DMS 273 treated with DMSO at 0.1 percent for 48 hours (cell line): ENCODE results near the gene FAM227B.
"Not testable (repeated sequence)": the region's sequence is repeated elsewhere in the genome, so short reads cannot be mapped to it uniquely, and the experiment has no call there.

Experiments used
- DNase-seq: peaks from one replicate; lab custom pipeline; 2025; lab: John Stamatoyannopoulos, UW

The FAM227B gene, protein sequence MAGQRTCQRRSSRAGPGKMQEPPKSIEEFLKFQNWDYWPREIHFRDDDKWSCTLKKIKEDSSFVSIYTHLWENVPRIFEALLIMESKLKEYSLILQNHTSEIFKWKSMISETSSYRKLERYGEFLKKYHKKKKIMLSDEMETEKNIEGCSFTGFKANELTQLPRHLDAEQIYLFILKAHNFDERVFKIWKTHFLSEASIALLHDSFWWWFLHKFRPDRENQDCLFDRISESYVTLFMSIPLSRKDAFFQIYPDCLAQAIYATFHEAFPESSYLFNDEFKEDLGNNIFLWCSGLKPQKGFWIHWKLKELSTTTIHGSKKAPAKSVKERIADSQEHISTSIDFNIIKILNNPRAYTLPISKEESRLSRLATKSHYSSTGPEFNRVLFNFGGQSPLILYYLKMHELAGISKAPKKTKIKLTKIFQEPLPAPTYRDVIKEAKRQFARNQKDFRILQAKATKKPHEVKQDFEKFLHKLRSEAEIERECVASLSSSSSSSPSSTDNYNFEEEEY

DNA sequence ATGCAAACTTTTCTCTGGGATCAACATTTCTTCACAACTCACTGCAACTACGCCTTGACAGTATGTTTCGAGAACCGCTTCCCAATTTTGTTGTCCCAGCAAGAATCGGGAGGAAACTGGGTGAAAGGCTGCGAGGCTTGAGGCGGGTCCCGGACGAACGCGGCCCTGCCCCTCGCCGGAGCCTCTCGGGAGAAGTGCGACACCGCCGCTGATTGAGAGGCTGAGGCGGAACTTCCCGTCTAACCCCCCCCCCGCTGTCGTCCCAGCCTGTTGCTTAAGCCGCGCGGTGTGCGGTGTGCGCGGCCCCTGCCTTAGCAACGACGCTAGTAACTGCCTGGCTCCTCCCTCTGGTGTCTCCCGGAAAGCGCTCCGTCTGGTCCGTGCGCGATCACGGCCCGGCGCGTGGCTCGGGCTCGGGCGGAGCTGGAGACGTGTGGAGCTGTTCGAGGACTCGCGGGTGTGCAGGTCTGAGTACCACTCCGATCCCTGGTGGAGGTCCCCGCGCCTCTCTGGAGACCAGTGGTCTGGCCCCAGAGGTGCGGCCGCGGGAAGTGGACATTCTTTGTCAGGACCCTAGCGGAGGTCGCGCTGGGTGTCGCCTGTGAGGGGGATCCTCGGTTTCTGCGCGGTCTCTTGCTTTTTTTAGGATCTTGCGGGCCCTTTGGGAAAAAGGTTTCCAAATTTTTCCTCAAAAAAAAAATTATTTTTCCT lies at the start of gene FAM227B, which contains the start of gene DTWD1:
FAM227B (minus strand) TSS at position 161 of the 711 bp plus-strand sequence. CDS start 5,647 bp downstream, outside the sequence.
DTWD1 (plus strand) TSS at position 391 of the 711 bp plus-strand sequence. CDS start 4,120 bp downstream, outside the sequence.
- peak; percentile 80 for DNase-seq

DNA sequence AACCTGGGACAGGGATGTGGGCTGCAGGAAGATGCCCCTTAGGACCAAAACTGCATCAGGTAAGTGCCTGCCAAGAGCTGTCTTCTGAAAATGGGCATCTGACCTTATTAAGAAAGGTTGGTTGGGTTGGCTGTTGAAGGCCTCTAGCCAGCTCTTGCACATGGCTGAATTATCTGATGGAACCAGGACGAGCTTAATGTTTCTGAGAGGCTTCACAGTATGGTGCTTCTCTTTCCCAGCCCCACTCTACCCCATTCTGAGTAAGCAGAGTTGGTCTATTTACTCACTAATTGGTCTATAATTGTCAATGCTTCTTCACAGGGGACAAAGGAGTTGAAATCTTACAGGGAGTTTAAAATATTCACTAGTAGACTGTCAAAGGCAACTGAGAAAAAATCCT lies 48.7 kb upstream of the FAM227B start:
- DNase-seq, result no peak

DNA sequence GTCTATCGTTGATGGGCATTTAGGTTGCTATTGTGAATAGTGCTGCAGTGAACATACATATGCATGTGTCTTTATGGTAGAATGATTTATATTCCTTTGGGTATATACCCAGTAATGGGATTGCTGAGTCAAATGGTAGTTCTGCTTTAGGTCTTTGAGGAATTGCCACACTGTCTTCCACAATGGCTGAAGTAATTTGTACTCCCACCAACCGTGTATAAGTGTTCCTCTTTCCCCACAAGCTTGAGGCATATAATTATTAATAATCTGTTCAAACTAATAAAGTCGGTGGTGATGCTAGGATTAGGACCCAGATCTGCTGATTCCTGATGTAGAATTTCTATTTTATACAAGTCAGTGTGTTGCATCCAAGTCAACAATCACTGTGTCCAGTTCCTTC lies 45.9 kb upstream of the FAM227B start:
- DNase-seq, result not testable (repeated sequence)

DNA sequence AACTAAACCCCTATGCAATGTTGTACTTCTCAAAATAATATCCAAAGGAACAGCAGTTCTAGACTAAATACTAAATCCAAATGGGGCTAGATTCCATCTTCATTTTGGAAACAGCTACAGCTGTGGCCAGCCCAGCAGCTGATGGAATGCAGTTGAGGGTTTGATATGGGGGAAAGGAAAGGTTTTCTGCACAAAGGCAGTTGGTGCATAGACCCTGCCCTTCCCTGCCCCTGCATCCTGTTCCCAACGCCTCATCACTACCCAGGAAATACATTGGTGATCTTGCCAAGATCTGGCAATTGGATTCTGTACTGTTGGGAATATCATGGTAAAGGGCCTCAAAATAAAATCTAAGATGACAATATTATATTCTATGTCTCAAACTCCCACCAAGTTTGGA lies 44.1 kb upstream of the FAM227B start:
- DNase-seq, result no peak

DNA sequence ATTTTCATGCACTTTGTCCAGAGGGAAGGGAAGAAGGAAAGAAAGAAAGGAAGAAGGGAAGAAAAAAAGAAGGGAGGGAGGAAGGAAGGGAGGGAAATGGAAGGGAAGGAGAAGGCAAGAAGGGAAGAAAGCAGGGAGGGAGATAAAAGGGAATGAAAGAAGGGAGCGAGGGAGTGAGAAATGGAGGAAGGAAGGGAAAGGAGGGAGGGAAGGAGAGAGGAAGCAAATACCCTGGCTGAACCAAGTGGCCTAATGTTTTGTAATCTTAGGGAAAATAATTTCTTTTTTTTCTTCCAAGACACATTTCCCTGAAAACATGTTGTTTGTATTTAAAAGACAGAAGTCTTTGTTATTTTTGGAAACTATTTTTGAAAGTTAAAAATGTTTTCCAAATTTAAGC lies 36.1 kb upstream of the FAM227B start:
- no peak for DNase-seq

DNA sequence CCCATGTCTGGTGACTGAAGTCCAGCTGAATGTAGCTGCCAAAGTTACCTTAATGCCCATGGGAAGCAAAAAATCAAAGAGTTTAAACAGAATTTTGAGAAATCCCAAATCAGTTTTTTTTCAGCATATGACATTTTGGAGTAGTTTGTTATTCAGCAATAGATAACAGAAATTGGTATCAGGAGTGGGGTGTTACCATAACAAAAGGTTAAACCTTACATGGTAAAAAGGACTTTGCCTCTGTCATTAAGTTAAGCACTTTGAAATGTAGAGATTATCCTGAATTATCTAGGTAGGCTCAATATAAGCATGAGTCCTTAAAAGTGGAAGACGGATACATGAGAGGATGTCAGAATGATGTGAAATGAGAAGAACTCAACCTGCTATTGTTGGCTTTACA lies 32.3 kb upstream of the FAM227B start:
- DNase-seq, result no peak

DNA sequence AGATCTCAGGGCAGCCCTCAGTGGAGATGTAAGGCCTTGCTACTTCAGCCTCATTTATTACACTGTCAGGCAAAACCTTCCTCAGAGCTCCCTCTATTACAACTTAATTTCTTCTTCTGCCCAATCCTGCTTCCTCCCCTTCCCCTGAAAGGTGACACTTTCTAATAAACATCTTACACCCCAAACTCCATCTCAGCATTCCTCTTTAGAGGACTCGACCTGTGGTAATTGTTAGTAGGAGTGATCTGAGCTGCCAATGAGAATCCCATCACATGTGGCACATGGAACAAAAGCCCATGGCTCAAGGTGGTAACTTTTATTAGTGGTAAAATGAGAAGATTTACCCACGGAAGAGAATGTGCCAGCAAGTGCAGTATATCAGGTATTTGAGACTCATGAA lies 30.1 kb upstream of the FAM227B start:
- no peak for DNase-seq

DNA sequence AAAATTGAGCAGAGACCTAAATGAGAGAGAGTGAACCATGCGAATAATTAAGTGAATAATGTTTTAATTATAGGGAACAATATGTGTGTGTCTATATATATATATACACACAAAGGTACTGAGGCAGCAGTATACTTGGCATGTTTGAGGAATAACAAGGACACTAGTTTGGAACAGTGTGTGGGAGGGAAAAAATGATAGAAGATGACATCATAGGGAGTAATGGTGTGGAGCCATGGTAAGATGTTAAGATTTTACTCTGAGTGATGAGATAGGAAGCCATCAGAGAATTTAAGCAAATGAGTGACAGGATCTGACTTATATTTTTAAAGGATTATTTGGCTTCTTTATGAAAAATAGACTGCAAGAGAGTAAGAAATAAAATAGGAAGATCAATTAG lies 29.4 kb upstream of the FAM227B start:
- no peak for DNase-seq

DNA sequence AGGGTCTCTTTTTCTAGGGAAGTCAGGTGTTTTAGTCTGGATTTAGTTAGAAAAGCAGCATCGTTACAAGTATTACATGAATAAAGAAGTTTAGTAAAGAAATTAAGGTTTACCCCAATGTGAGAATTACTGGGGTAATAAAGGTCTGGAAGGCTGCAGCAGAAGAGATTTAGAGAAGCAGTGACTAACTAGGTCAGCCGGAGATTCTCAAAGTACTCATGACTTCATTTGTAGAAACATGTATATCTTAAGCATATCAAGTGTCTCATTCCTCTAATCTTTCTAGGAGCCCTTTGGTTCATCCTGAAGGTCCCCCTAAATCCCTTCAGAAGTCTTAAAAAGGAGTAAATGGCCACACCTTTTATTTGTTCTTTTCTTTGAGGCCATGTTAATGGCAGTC lies 26.3 kb upstream of the FAM227B start:
- DNase-seq, result no peak

DNA sequence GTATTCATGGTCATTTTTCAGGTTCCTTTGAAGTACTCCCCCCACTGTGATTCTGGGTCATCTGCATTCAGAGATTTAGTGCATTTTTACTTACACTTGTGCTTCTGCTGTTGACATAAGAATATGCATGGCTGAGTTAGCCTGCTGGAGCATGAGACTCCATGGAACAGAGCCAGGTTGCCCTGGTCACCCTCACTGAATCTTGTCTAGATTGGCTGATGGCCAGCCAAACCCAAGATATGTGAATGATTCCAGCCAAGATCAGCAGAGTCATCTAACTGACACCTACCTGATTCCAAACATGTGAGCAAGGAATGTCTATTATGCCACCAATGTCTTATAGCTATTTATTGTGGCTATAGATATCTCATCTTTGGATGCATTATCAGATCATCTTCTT lies 25.3 kb upstream of the FAM227B start:
- DNase-seq, result peak; percentile 42

DNA sequence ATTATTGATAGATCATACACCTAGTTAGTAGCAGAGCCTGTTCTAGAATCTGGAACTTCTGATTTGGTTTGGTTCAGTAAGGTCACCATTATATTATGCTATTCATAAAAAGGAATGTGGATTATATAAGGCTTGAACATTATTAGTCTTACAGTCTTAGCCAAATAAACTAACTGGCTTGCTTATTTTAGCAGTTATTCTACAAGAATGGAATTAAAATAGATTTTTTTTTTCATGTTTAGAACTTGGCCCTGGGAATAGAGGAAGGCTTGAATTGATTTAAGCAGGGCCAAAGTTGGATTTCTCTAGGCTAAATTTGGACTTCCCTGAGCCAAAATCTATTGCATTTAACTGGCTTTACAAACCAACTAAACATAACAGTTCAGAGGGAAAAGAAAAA lies 24.7 kb upstream of the FAM227B start:
- no peak for DNase-seq

DNA sequence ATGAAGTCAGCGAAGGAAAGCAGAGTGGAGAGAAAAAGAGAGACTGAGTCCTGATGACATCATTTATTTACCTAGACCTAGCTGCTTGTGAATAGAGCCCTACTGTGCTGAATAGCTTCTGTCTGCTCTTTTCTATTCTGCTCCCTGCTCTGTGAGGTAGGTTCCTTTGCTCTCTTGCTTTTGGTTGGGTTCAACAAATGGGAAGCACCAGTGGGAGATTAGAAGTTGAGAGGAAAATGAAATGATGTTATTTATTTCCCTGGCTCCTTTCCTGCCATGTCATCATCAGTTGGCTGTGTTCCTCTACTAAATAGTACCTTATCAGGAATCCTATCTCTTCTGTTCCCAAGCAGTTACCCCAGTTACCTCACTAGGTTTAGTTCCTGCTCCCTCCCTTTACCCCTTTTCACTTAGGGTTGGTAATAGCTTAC lies 23.8 kb upstream of the FAM227B start:
- DNase-seq, result no peak

DNA sequence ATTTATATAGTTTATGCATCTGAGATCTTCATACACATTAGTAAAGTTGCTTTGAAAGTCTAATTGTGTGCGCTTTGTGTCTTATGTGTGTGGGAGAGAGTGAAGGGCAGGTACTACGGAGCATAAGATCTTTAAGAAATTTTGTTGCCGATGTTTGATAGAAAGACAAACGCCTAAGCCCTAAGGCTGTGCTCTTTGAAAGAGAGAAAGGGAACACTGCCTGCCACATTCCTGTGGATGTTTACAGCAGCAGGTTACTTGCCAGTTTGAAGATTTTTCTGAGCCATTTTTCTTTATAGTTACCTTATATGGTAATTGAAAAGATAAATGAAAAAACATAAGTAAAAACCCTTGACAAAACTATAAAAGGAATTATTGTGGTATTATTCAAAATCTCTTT lies 17.2 kb upstream of the FAM227B start:
- no peak for DNase-seq

DNA sequence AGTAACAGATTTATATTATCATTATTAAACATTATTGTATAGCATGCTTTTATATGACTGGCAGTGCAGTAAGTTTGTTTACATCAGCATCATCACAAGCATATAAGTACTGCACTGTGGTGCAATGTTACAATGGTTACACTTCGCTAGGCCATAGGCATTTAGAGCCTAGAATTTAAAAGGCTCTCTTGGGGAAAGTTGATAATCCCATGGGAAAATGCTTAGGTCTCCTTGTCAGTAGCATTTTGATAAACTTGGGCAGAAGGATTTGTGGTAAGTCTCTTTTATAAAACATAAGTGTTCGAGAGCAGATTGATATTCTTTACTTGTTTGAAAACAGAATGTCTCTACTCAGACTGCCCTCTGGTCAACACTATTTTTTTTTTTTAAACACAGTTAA lies 7.8 kb upstream of the FAM227B start:
- DNase-seq, result no peak

DNA sequence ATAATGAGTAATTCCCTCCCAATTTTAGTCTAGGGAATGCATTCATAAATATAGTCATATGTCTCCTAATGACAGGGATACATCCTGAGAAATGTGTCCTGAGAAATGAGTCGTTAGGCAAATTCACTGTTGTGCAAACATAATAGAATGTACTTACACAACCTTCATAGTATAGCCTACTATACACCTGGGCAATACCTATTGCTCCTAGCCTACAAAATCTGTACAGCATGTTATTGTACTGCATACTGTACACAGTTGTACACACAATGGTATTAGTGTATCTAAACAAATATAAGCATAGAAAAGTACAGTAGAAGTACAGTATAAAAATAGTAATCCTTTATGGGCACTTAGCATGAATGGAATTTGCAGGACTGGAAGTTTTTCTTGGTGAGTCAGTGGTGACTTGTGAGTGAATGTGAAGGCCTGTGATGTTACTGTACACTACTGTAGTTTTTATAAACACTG lies 6.8 kb upstream of the FAM227B start:
- DNase-seq, result no peak

DNA sequence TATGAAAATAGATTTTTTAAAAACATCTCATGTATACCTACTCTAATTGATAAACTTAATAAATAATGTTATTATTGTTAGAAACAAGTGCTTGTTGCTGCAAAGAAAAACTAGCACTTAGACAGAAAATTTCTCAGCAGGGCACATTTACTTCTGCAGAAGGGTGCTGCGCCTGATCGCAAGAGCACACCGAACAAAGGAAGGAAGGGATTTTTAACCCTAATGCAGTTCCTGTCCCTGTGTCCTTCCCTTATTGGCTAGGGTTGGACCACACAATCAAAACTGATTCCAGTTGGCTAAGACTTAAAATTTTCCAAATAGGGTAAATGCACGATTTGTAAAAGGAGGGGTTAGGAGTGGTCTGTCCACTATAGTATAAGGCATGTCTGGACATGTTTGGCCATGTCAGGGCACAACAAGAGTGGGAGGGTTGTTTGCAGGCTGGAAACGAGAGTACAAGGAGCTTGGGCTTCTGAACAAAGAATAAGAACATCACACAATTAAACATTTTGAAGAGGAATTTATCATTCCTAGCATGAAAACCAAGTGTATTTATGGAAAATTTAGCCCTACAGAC lies 4.9 kb upstream of the FAM227B start:
- no peak for DNase-seq

DNA sequence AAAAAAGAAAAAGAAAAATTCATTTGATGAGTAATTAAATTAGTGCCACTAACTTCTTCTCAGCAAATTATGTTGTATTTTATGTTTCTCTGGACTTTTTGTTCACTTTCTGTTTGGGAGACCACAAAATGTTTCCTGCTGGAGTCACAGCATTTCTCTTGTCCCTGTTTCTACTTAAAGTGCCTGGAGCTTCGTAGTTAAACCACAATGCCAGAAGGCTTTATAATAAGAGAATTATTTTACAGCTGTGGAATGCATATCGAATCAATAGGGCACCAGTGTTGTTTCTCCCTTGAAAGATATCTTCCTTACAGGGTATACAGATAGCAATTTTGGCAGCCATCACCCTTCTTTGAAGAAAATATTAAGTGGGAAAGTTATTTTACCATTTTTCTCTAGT lies 3.4 kb upstream of the FAM227B start:
- no peak for DNase-seq

DNA sequence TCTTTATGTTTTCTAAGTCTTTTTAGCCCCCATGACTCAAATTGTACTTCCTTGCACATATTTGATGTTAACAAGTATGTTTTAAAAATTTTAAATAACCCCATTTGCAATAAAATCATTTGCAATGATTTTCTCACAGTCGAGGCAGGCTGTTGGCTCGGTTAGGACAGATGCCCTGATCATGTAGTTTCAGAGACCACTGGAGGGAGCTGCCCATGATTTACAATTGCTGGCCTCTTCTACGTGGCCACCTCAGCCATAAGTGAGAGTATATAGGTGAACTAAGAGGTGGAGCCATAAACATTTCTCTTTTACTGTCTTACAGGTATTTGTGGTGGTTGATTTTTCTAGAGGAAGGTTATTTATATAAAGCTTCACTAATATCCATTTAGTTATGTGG lies 1.9 kb upstream of the FAM227B start:
- DNase-seq, result no peak

DNA sequence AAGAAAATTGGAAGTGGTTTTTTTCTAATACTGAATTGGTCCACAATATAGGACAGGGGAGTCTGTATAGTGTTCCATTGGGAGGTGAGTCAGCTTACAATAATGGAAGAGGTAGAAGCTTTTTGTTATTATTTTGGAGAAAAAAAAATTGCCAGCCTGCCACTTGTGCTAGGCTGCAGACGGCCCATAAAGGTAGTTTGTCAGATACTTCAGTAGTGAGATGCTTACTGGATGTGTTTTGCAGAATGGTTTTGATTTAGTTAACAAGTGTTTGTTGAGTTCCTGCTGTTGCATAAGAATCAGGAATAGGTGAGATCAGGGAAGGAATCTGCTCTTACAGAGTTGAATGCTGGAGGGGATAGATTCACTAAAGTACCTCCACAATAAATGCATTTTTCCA lies 1.3 kb upstream of the FAM227B start:
- DNase-seq, result no peak

DNA sequence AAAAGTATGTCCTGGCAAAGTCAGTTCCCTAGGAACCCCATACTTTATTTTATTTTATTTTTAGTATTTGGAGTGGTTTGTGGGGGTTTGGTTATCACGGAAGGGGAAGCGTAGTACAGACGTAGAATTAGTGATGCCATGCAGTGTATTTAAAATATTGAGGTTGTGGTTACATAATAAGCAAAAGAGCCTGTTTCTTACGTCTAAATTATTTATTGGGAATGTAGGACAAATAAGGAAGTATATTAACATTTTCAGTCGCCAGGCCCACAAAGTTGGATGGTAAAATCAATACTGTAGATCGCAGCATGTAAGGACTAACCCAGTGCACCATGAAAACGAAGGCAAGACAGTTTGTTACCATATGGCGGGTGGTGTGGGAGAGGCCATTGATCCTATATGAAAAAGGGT lies 788 bp upstream of the FAM227B start:
- no peak for DNase-seq

DNA sequence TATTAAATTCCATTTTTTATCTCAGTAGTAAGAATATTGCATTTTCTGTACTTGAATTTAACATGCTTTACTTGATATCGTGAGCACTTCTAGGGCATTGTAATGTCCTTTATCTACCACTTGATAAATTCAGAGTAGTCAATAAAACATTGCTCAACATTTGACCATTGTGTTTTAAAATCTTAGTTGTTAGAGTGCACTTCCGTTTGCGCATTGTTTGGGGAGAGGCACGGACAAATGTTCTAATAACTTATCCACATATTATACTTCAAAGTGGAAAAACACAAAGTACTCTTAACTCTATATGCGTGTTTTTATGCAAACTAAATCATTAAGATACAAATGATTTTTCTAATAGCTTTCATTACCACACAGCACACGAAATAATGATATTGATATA lies 419 bp downstream of the FAM227B start:
- DNase-seq, result no peak

DNA sequence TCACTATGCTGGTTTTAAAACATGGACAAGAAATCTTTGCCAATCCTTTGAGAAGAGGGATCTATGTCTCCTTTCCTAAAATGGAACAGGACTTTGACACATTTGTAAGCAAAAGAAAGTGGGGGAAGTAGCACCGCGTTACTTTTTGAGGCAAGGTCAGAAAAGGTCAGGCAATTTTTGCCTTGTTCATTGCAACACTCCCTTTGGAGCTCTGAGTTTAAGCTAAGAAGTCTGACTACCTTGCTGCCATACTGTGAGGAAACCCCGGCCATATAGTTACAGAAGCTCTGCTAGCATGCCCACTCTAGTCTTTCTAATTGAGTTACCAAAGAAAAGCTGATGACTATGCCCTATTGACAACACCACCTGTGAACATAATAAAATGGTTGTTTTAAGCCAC lies 1.4 kb downstream of the FAM227B start:
- DNase-seq, result no peak

DNA sequence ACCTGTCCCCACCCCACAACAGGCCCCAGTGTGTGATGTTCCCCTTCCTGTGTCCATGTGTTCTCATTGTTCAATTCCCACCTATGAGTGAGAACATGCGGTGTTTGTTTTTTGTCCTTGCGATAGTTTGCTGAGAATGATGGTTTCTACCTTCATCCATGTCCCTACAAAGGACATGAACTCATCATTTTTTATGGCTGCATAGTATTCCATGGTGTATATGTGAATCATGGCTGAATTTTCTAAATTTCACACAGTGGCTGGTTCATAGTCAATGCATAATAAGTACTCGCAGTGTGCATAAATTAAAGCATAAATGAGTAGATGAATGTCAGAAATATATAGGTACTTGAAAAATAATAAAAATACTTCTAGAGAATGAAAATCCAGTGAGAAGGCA lies 8.4 kb downstream of the FAM227B start:
- not testable (repeated sequence) for DNase-seq
